GM12874 (cell line): ENCODE results near the gene CNPY1.

Experiments
- TF ChIP-seq, protein P1 (sequence below): IDR thresholded peaks from 2 replicates; pipeline ENCODE4 v1.5.1; 2011; ENCODE audit warnings: low read depth, mild to moderate bottlenecking, control low read depth, low read length, moderate library complexity; ENCODE audit not compliant: insufficient read depth

The CNPY1 gene

DNA sequence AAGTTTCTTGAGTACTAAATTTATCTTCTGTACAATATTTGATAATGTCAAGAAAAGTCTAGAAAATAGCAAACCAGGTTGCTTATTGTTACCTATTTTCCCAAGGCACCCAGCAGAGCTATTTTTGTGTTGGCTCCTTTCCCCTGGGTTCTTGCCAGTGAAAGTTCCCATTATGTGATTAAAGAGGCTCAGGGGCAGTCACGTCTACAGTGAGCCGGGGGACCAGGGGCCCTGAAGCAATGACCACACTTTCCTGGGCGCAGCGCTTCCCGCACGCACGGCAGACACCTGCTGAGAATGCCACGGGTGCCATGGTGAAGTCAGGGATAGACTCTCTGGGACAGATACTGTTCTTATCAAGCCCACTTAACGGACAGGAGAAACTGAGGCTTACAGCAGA, 10.4 kb upstream of the CNPY1 start:
- TF ChIP-seq, protein P1, sequence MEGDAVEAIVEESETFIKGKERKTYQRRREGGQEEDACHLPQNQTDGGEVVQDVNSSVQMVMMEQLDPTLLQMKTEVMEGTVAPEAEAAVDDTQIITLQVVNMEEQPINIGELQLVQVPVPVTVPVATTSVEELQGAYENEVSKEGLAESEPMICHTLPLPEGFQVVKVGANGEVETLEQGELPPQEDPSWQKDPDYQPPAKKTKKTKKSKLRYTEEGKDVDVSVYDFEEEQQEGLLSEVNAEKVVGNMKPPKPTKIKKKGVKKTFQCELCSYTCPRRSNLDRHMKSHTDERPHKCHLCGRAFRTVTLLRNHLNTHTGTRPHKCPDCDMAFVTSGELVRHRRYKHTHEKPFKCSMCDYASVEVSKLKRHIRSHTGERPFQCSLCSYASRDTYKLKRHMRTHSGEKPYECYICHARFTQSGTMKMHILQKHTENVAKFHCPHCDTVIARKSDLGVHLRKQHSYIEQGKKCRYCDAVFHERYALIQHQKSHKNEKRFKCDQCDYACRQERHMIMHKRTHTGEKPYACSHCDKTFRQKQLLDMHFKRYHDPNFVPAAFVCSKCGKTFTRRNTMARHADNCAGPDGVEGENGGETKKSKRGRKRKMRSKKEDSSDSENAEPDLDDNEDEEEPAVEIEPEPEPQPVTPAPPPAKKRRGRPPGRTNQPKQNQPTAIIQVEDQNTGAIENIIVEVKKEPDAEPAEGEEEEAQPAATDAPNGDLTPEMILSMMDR = no peak

DNA sequence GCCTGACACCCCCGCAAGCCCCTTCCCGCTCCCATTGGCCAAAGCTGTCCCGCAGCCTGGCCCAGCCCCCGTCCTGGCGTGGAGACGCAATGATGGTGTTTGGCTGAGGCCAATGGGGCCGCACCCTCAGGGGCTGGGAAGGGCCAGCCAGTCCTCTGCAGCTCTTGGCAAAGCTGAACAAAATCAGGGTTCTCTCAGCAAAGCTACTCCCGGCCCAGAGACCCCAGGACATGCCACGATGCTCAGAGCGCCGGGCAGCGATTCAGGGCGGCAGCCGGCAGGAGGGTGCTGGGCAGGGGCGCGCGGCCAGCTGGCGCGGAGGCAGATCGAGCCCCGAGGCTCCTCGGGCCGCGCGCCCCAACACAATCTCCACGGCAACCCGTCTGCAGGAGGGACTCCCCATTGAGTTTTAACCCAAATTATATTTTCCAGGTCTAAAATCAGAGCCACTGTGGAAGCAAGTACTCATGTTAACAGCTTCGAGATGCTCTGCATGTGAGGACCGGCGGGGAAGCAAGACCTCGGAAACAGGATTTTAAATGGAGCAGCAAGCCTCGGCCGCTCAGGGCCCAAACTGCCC, 8.8 kb upstream of the CNPY1 start:
- TF ChIP-seq, protein P1 = no peak

- TF ChIP-seq, protein P1 = no peak
Measured at GRCh38 chr7:155553871-155554270, 7.5 kb upstream of the CNPY1 start.

DNA sequence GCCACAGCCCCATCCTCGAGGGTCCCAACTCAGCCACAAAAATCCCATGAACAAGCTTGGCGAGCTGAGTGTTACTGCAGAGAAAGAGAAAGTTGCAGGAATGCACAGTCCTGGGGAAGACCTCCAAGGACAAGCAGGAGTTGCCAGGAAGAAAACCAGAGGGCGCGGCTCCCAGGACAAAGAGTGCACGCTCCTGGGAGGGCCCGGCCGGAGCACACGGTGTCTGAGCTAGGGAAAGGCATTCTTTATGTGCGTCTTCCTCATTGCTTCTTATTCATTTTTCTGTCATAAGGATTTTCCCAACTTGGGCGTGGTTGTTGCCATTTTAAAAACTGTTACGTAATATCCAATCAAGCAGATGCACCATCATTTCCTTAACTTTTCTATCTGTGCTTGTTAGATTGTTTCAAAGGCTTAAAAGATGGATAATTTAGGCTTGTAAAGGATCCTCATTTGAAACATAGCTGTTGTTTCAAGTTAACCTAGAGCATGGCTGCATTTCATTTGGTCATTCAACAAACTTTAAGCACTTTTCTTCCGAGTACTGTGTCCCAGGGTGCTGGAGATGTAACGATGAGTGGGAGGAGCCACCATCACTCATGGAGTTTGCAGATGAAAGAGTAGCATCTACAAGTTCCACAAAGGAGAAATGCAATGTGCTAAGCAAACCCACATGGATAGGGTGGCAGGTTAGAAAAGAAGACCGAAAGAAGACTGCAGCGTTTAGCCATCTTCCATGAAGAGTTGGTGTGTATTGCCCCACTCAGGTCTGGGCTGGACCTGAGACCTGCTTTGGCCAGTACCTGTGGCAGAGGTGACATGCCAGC, 5.6 kb upstream of the CNPY1 start:
- TF ChIP-seq, protein P1 = no peak

- TF ChIP-seq, protein P1 = no peak
Measured at GRCh38 chr7:155550916-155551315, 4.6 kb upstream of the CNPY1 start.

DNA sequence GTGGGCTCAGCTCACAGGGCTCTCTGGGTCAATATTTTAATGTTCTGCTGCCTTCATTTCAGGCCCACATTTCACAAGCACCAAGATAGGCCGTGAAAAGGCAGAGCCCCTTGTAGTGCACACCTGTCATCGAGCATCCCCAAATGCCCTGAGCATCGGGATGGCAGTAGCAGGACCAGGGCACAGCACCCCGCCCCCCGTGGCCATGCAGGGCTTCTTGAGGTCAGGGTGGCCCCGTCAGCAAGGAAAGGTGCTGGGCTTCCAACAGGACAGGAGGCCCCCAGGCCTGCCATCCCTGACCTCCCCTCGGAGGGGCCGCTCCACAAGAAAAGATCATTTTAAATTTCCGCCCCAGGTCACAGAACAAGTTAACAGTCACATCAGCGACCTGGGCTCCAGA, 2.9 kb upstream of the CNPY1 start:
- TF ChIP-seq, protein P1 = no peak

DNA sequence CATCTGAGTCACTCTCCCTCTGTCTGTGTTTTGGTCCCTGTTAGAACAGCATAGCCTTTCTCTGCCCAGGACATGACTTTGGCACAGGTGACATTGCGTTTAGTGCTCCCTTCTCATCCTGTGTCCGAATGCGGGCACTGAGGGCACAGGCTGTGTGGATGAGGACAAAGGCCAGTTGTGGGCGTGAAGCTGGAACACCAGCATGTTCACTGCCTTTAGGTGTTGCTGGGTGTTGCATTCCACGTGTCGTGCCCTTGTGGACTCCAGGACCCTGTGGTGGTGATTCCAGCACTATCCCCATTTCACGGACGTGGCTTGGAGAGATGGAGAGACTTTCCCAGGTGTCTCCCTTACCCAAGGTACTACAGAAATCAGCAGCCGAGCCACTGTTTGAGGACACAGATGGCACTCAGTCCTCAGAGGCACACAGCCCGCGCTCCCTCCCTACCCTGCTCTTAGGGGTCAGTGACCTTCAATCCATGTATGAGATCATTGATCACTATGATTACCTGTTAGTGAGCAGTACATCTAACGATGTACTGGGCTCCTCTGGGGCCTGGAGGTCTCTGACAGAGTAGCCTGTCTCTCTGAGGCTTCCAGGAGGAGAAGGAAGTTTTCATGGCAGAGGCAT, 917 bp upstream of the CNPY1 start:
- TF ChIP-seq, protein P1 = no peak
